Activated naive CD4-positive, alpha-beta T cell treated with anti-CD3 and anti-CD28 coated beads, Interleukin-2, amount 50 U/mL, for 16 hours (primary cell): ENCODE results near the gene AGT.
"Not testable (repeated sequence)": the region's sequence is repeated elsewhere in the genome, so short reads cannot be mapped to it uniquely, and the experiment has no call there.

Source experiments
- DNase-seq: peaks from one replicate; pipeline ENCODE4 v3.0.0-alpha.2; 2020

AGT gene

GRCh38 chr1:230743899-230744298 lies 30.0 kb upstream of the AGT start:
- DNase-seq: no peak

GRCh38 chr1:230739564-230740290 lies 25.8 kb upstream of the AGT start:
- no peak for DNase-seq

GRCh38 chr1:230737622-230738262 lies 23.8 kb upstream of the AGT start:
- no peak for DNase-seq

GRCh38 chr1:230735447-230735846 lies 21.5 kb upstream of the AGT start:
- DNase-seq: no peak

GRCh38 chr1:230730977-230731376 lies 17.1 kb upstream of the AGT start:
- DNase-seq: no peak

GRCh38 chr1:230728710-230729392 lies 14.9 kb upstream of the AGT start:
- DNase-seq: no peak

GRCh38 chr1:230725256-230726012 lies 11.5 kb upstream of the AGT start:
- DNase-seq: no peak

GRCh38 chr1:230721849-230722522 lies 8.1 kb upstream of the AGT start:
- not testable (repeated sequence) for DNase-seq

- no peak for DNase-seq
Measured at GRCh38 chr1:230717251-230717650, 3.3 kb upstream of the AGT start.

GRCh38 chr1:230716453-230716852 lies 2.5 kb upstream of the AGT start:
- not testable (repeated sequence) for DNase-seq

GRCh38 chr1:230715510-230715909 lies 1.6 kb upstream of the AGT start:
- DNase-seq: no peak

GRCh38 chr1:230713547-230713914 lies 391 bp downstream of the AGT start:
- no peak for DNase-seq

GRCh38 chr1:230713138-230713537 lies 784 bp downstream of the AGT start:
- DNase-seq: no peak

GRCh38 chr1:230712470-230712942 lies 1.4 kb downstream of the AGT start:
- no peak for DNase-seq

GRCh38 chr1:230711245-230711644 lies 2.7 kb downstream of the AGT start:
- no peak for DNase-seq

GRCh38 chr1:230710543-230710904 lies 3.4 kb downstream of the AGT start:
- no peak for DNase-seq

GRCh38 chr1:230709619-230710542 lies 4.0 kb downstream of the AGT start:
- DNase-seq: no peak

GRCh38 chr1:230708631-230709580 lies 5.0 kb downstream of the AGT start:
- DNase-seq: no peak

GRCh38 chr1:230707732-230708630 lies 5.9 kb downstream of the AGT start:
- DNase-seq: no peak
